Transverse colon (tissue), 4 donors: ENCODE data around the gene VWA5B1.

Experiments
- CTCF ChIP-seq, 5 experiments: fragments of 200-600 bp in 3 of 5; fragments of 450-650 bp in 2 of 5; sonication (generic) in 3 of 5; IDR thresholded peaks; 1 replicate in 2 of 5; 2 replicates in 3 of 5; pipeline ENCODE4 v1.5.1; 2016 to 2017; ENCODE audit warnings: antibody characterized with exemption in 5 of 5, inconsistent platforms in 3 of 5, mild to moderate bottlenecking in 2 of 5, moderate library complexity in 1 of 5
- EP300 ChIP-seq: sonication (generic); formaldehyde crosslinking; IDR thresholded peaks from one replicate; pipeline ENCODE4 v1.6.1; 2017; ENCODE audit warnings: antibody characterized with exemption, low read depth
- POLR2A ChIP-seq: fragments of 450-650 bp; IDR thresholded peaks from one replicate; pipeline ENCODE4 v1.6.1; 2016; ENCODE audit warnings: antibody characterized with exemption, mild to moderate bottlenecking, moderate library complexity
- POLR2AphosphoS5 ChIP-seq, 3 donors: sonication (generic); formaldehyde crosslinking; IDR thresholded peaks; one replicate each; pipeline ENCODE4 v1.6.1; 2016; ENCODE audit warnings: antibody characterized with exemption in 3 of 3

- TF ChIP-seq CTCF (IDR thresholded peaks at IDR 0.05) (no peak), POLR2A (no peak), POLR2AphosphoS5 (IDR thresholded peaks at IDR 0.05) (no peak), EP300 (no peak)
These were observed 87.0 kb downstream of the VWA5B1 start for GRCh38 chr1:20377516-20378270.
